Upper lobe of right lung (tissue), 1 donor: ENCODE data around the gene NUP37. TPM values are rescaled to one million over a fixed set of nuclear protein-coding genes. Genes with fewer than 3 reads are reported as not detected.

Experiments used
- ATAC-seq: fragments of 200-7000 bp; cut with Tn5 transposase; one replicate; pipeline ENCODE4 v1.9.1; 2020; ENCODE audit warnings: mild to moderate bottlenecking, moderate library complexity
- DNase-seq: peaks from one replicate; pipeline ENCODE4 v3.0.0-alpha.2; 2020
- H3K27ac ChIP-seq: fragments of 200-600 bp; one replicate; pipeline ENCODE4 v1.8.0; 2022
- H3K27me3 ChIP-seq: fragments of 200-600 bp; one replicate; pipeline ENCODE4 v1.8.0; 2022; ENCODE audit warnings: mild to moderate bottlenecking
- H3K36me3 ChIP-seq: fragments of 200-600 bp; one replicate; pipeline ENCODE4 v1.8.0; 2022
- H3K4me1 ChIP-seq: fragments of 200-600 bp; one replicate; pipeline ENCODE4 v1.8.0; 2022
- H3K4me3 ChIP-seq: fragments of 200-600 bp; one replicate; pipeline ENCODE4 v1.8.0; 2022; ENCODE audit warnings: mild to moderate bottlenecking
- H3K9me3 ChIP-seq: fragments of 200-600 bp; one replicate; pipeline ENCODE4 v1.8.0; 2022
- CTCF ChIP-seq: fragments of 200-600 bp; IDR thresholded peaks from one replicate; pipeline ENCODE4 v1.8.0; 2022; ENCODE audit warnings: antibody characterized with exemption
- intact Hi-C: fragments of 100-400 bp; cut with DNase I; formaldehyde crosslinking; loops from one replicate; pipeline ENCODE4 v1.11.0; 2022
- total RNA-seq: library from RNA; stranded (reverse); fragmentation: NEBNext Ultra II Directional; extraction: Animal tissue kit (Norgen Biotek cat#: 25700); gene quantifications from one replicate; pipeline ENCODE4 v1.2.1, GENCODE V29; 2021
- donor health status: DM: no; HTN: yes; CAD: no; lungs with severe emphysema.

NUP37 gene
- total RNA-seq, 1 donor from 2014 or later = 17.6 TPM

- no peak overlapping the region for H3K27ac ChIP-seq
- H3K4me3 ChIP-seq = peak overlapping the region; percentile 86
- peaks cover 11% of the 10 kb centered on the region for H3K36me3 ChIP-seq
- no peak for DNase-seq
- H3K27me3 ChIP-seq = no peaks in the 10 kb centered on the region
- H3K9me3 ChIP-seq = no peaks in the 10 kb centered on the region
- TF ChIP-seq CTCF = no peak
- no peaks in the 10 kb centered on the region for H3K4me1 ChIP-seq
- ATAC-seq = no peak
- intact Hi-C loops = no loop called here
Observed at GRCh38 chr12:102062419-102062806, 57.5 kb downstream of the NUP37 start.

- no peaks in the 10 kb centered on the region for H3K27me3 ChIP-seq
- DNase-seq (peak; percentile 98), ATAC-seq (peak; percentile 100)
- peak within 1 kb of the TSS; percentile 86 for H3K4me3 ChIP-seq
- H3K36me3 ChIP-seq = peaks cover 17% of the 10 kb centered on the region
- TF ChIP-seq CTCF = no peak
- intact Hi-C loops = no loop called here
- H3K4me1 ChIP-seq = no peaks in the 10 kb centered on the region
- peak within 1 kb of the TSS; percentile 94 for H3K27ac ChIP-seq
- H3K9me3 ChIP-seq = no peaks in the 10 kb centered on the region
Observed at GRCh38 chr12:102061560-102062418, 58.1 kb downstream of the NUP37 start, which contains the start of gene WASHC3. Gene WASHC3 (minus strand): TSS chr12:102061991. CDS start chr12:102061962, 29 bp downstream.

DNA sequence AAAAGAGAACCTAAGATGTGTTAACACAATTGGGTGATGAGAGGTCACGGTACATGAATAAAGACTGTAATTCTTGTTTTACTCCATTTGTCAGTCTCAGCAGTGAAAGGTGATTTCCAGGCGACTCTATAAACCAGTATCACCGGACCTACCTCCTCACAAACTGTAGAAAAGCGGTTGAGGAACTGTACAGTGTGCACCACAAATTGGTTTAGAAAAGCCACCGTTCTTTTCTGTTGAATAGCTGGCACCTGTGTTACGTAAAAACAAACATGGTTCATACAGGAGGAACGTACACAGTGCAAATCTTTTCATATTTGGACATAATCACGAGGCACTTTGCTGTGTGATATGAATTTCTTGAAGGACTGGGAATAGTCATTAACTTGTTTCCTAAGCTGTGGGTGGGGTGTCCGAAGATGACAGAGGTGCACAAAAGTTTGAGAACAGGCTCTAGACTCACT, 58.8 kb downstream of the NUP37 start:
- Histone ChIP-seq H3K9me3 (no peaks in the 10 kb centered on the region), H3K27me3 (no peaks in the 10 kb centered on the region), H3K27ac (peak overlapping the region; percentile 94), H3K36me3 (peaks cover 24% of the 10 kb centered on the region), H3K4me3 (peak overlapping the region; percentile 86), H3K4me1 (no peaks in the 10 kb centered on the region)
- intact Hi-C loops = no loop called here
- no peak for DNase-seq
- TF ChIP-seq CTCF = no peak
- peak; percentile 43 for ATAC-seq

- no peaks in the 10 kb centered on the region for H3K27me3 ChIP-seq
- no peak overlapping the region for H3K27ac ChIP-seq
- peaks cover 32% of the 10 kb centered on the region for H3K36me3 ChIP-seq
- DNase-seq (no peak), ATAC-seq (no peak)
- intact Hi-C loops = no loop called here
- H3K4me1 ChIP-seq = no peaks in the 10 kb centered on the region
- no peak overlapping the region for H3K4me3 ChIP-seq
- TF ChIP-seq CTCF = no peak
- H3K9me3 ChIP-seq = no peaks in the 10 kb centered on the region
Observed at GRCh38 chr12:102059343-102059742, 60.6 kb downstream of the NUP37 start.

DNA sequence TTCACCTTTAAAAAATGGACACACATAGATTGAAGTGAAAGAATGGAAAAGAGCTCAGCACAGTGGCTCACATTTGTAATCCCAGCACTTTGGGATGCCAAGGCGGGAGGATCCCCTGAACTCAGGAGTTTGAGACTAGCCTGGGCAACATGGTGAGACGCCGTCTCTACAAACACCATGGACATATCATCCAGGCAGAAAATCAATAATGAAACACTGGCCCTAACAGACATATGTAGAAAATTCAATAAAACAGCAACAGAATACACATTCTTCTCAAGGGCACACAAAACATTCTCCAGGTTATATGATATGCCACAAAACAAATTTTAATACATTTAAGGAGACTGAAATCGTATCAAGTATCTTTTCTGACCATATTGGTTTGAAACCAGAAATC, 65.6 kb downstream of the NUP37 start:
- ATAC-seq (no peak), DNase-seq (no peak)
- TF ChIP-seq CTCF = no peak
- H3K4me1 ChIP-seq = peaks cover 5% of the 10 kb centered on the region
- no peak overlapping the region for H3K4me3 ChIP-seq
- no peaks in the 10 kb centered on the region for H3K9me3 ChIP-seq
- H3K36me3 ChIP-seq = peaks cover 57% of the 10 kb centered on the region
- intact Hi-C loops = no loop called here
- no peaks in the 10 kb centered on the region for H3K27me3 ChIP-seq
- no peak overlapping the region for H3K27ac ChIP-seq
